ENCODE results near the gene KLLN.
"Not testable (repeated sequence)": the region's sequence is repeated elsewhere in the genome, so short reads cannot be mapped to it uniquely, and the experiment has no call there.

The KLLN gene

DNA sequence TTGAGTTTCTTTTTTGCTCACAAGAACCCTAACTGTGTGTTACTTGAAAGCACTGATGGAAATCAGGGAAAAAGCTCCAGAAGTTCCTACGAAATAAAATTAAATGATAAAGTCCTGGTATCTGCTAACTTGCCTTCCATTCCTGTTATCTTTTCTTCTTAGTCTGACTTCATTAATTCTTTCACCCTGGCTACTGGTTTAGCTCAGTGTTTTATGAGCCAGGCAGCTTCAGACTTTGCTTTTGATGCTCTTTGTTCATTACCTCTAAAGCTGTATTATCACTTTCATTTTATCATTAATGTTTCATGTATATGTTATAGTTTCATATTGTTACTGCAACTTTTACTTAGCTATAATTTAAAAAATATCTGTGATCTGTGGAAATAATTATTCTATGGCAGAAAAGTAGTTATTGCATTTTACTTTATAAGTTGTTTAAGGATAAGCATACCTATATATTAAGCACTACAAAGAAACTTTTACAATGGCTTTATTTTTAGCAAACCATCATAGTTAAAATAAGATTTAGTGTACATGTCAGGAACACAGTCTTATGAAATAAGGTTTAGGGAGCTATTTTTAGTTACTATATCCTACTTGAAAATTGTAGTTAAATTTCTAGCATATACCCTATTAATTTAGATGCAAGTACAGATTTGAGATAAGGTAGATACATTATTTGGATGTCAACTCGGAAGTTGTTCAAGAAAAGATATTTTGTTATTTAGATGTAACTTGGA is 19.4 kb upstream of the KLLN start:
- Histone ChIP-seq H3K4me2 (ENCODE audit: low read length, poor library complexity, severe bottlenecking) (no peak overlapping the region), H4K91ac (ENCODE audit: low read length) (no peak overlapping the region), H3K18ac (ENCODE audit: low read depth in 1 of 2, low read length in 2 of 2) (no peak overlapping the region), H3K27ac (ENCODE audit: low read length, poor library complexity, severe bottlenecking) (no peak overlapping the region), H3K27me3 (ENCODE audit: control insufficient read depth in 1 of 2, insufficient read depth in 1 of 2, low read length in 2 of 2) (no peaks in the 10 kb centered on the region), H2AK5ac (ENCODE audit: low read length, severe bottlenecking) (no peak overlapping the region), H3K9me3 (ENCODE audit: control insufficient read depth, low read length) (peaks cover 9% of the 10 kb centered on the region), H3K4ac (ENCODE audit: low read depth in 1 of 2, low read length in 2 of 2) (no peak overlapping the region), H3K9ac (ENCODE audit: low read length) (no peak overlapping the region), H2BK15ac (ENCODE audit: low read depth, poor library complexity, severe bottlenecking) (no peak overlapping the region), H3K4me1 (ENCODE audit: control insufficient read depth, insufficient read depth, low read depth, low read length) (no peaks in the 10 kb centered on the region), H4K8ac (ENCODE audit: low read length) (no peak overlapping the region), H2BK12ac (ENCODE audit: low read length in 2 of 2) (no peak overlapping the region), H2BK5ac (ENCODE audit: low read depth, low read length, poor library complexity, severe bottlenecking) (no peak overlapping the region), H3K79me1 (replicated peaks; ENCODE audit: low read length, poor library complexity, severe bottlenecking) (peaks cover 6% of the 10 kb centered on the region), H3K23ac (ENCODE audit: low read length in 2 of 2) (no peak overlapping the region), H2AFZ (ENCODE audit: low read depth, low read length) (no peak overlapping the region), H3K4me3 (ENCODE audit: insufficient read depth in 1 of 2, low read depth in 1 of 2, low read length in 2 of 2) (no peak overlapping the region), H3K36me3 (ENCODE audit: control insufficient read depth in 1 of 2, insufficient read depth in 2 of 2, low read depth in 1 of 2, low read length in 2 of 2) (peaks cover 3 to 70% of the 10 kb centered on the region in 2 experiments), H3K14ac (ENCODE audit: low read length in 2 of 2) (no peak overlapping the region), H2BK120ac (ENCODE audit: low read depth, low read length) (no peak overlapping the region)
- WGBS, result 100% methylated on average over 1 of the region's 2 CpGs
- DNase-seq, result no peak

DNA sequence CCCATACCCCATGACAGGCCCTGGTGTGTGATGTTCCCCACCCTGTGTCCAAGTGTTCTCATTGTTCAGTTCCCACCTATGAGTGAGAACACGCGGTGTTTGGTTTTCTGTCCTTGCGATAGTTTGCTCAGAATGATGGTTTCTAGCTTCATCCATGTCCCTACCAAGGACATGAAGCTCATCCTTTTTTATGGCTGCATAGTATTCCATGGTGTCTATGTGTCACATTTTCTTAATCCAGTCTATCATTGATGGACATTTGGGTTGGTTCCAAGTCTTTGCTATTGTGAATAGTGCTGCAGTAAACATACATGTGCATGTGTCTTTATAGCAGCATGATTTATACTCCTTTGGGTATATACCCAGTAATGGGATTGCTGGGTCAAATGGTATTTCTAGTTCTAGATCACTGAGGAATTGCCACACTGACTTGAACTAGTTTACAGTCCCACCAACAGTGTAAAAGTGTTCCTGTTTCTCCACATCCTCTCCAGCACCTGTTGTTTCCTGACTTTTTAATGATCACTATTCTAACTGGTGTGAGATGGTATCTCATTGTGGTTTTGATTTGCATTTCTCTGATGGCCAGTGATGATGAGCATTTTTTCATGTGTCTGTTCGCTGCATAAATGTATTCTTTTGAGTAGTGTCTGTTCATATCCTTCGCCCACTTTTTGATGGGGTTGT is 18.2 kb upstream of the KLLN start:
- H3K27ac ChIP-seq (ENCODE audit: low read length, poor library complexity, severe bottlenecking); H3K18ac ChIP-seq (ENCODE audit: low read depth in 1 of 2, low read length in 2 of 2); H3K4me1 ChIP-seq (ENCODE audit: control insufficient read depth, insufficient read depth, low read depth, low read length); H4K8ac ChIP-seq (ENCODE audit: low read length); H2BK15ac ChIP-seq (ENCODE audit: low read depth, poor library complexity, severe bottlenecking); DNase-seq; H2AFZ ChIP-seq (ENCODE audit: low read depth, low read length); H3K23ac ChIP-seq (ENCODE audit: low read length in 2 of 2); H3K14ac ChIP-seq (ENCODE audit: low read length in 2 of 2); H3K27me3 ChIP-seq (ENCODE audit: control insufficient read depth in 1 of 2, insufficient read depth in 1 of 2, low read length in 2 of 2); H3K9ac ChIP-seq (ENCODE audit: low read length); H3K79me1 ChIP-seq (replicated peaks; ENCODE audit: low read length, poor library complexity, severe bottlenecking); H3K4me2 ChIP-seq (ENCODE audit: low read length, poor library complexity, severe bottlenecking); H2BK5ac ChIP-seq (ENCODE audit: low read depth, low read length, poor library complexity, severe bottlenecking); H4K91ac ChIP-seq (ENCODE audit: low read length); H2BK12ac ChIP-seq (ENCODE audit: low read length in 2 of 2); H3K4ac ChIP-seq (ENCODE audit: low read depth in 1 of 2, low read length in 2 of 2); H3K9me3 ChIP-seq (ENCODE audit: control insufficient read depth, low read length); H2BK120ac ChIP-seq (ENCODE audit: low read depth, low read length); H2AK5ac ChIP-seq (ENCODE audit: low read length, severe bottlenecking); H3K4me3 ChIP-seq (ENCODE audit: insufficient read depth in 1 of 2, low read depth in 1 of 2, low read length in 2 of 2): not testable (repeated sequence)
- 98% methylated on average over 5 of the region's 5 CpGs for WGBS
- peaks cover 0 to 64% of the 10 kb centered on the region in 2 experiments for H3K36me3 ChIP-seq (ENCODE audit: control insufficient read depth in 1 of 2, insufficient read depth in 2 of 2, low read depth in 1 of 2, low read length in 2 of 2)

DNA sequence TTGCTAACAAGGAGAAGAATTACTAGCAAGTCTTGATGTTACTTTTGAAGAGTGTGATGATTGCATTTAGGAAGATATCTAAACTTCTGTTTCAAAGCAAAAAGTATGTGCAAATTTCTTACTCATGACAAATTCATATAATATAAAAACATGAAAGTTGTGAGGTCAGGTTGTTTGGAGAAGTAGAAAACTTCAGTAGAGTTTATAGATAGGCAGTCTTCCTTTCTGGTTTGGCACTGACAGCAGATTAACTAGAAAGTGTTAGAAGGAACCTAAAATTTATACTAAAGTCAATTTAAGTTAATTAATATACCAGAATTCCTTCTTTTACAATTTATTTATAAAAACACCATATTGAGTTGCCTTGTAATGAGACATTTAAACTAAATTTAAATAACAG is 17.0 kb upstream of the KLLN start:
- Histone ChIP-seq H3K27me3 (ENCODE audit: control insufficient read depth in 1 of 2, insufficient read depth in 1 of 2, low read length in 2 of 2) (no peaks in the 10 kb centered on the region), H3K4me1 (ENCODE audit: control insufficient read depth, insufficient read depth, low read depth, low read length) (no peaks in the 10 kb centered on the region), H3K27ac (ENCODE audit: low read length, poor library complexity, severe bottlenecking) (no peak overlapping the region), H3K79me1 (replicated peaks; ENCODE audit: low read length, poor library complexity, severe bottlenecking) (no peaks in the 10 kb centered on the region), H2AK5ac (ENCODE audit: low read length, severe bottlenecking) (no peak overlapping the region), H3K18ac (ENCODE audit: low read depth in 1 of 2, low read length in 2 of 2) (no peak overlapping the region), H3K4me2 (ENCODE audit: low read length, poor library complexity, severe bottlenecking) (no peak overlapping the region), H3K14ac (ENCODE audit: low read length in 2 of 2) (no peak overlapping the region), H3K9ac (ENCODE audit: low read length) (no peak overlapping the region), H3K4ac (ENCODE audit: low read depth in 1 of 2, low read length in 2 of 2) (no peak overlapping the region), H2BK15ac (ENCODE audit: low read depth, poor library complexity, severe bottlenecking) (no peak overlapping the region), H3K4me3 (ENCODE audit: insufficient read depth in 1 of 2, low read depth in 1 of 2, low read length in 2 of 2) (no peak overlapping the region), H2BK5ac (ENCODE audit: low read depth, low read length, poor library complexity, severe bottlenecking) (no peak overlapping the region), H2BK120ac (ENCODE audit: low read depth, low read length) (no peak overlapping the region), H3K36me3 (ENCODE audit: control insufficient read depth in 1 of 2, insufficient read depth in 2 of 2, low read depth in 1 of 2, low read length in 2 of 2) (peaks cover 0 to 54% of the 10 kb centered on the region in 2 experiments), H4K8ac (ENCODE audit: low read length) (no peak overlapping the region), H3K23ac (ENCODE audit: low read length in 2 of 2) (no peak overlapping the region), H3K9me3 (ENCODE audit: control insufficient read depth, low read length) (no peaks in the 10 kb centered on the region), H4K91ac (ENCODE audit: low read length) (no peak overlapping the region), H2BK12ac (ENCODE audit: low read length in 2 of 2) (no peak overlapping the region), H2AFZ (ENCODE audit: low read depth, low read length) (no peak overlapping the region)
- DNase-seq, result no peak

DNA sequence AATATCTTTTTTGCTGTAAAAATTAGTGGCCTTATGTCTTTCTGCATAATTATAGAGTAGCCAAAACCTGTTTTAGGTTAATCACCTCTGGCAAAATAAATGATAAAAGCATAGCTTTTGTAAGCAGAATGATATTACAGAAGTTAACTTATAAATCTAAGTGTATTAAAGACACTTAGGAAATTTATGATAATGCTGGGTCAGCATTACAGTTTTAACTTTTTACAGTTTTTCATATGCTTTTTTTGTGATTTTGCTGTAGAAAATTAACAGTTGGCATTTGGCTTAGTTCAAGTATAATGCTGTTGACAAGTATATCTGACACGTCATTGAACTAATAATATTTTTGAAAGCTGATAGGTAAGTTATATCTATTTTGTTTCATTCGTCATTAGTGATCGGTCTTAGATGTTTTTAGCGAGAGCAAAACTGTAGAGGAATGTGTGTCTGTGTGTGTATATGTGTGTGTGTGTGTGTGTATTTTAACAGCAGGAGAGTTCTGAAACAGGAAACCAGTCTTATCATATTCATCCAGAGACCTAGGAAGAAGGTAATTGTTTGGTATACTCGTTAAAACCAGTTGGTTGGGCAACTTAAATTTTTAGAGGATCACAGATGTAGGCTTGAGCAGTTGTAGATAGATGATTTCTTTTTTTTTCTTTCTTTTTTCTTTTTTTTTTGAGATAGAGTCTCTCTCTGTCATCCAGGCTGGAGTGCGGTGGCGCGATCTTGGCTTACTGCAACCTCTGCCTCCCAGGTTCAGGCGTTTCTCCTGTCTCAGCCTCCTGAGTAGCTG is 15.5 kb upstream of the KLLN start:
- Histone ChIP-seq H3K27me3 (ENCODE audit: control insufficient read depth in 1 of 2, insufficient read depth in 1 of 2, low read length in 2 of 2) (no peaks in the 10 kb centered on the region), H3K14ac (ENCODE audit: low read length in 2 of 2) (no peak overlapping the region), H3K4ac (ENCODE audit: low read depth in 1 of 2, low read length in 2 of 2) (no peak overlapping the region), H2BK12ac (ENCODE audit: low read length in 2 of 2) (no peak overlapping the region), H2AFZ (ENCODE audit: low read depth, low read length) (no peak overlapping the region), H3K4me3 (ENCODE audit: insufficient read depth in 1 of 2, low read depth in 1 of 2, low read length in 2 of 2) (no peak overlapping the region), H3K36me3 (ENCODE audit: control insufficient read depth in 1 of 2, insufficient read depth in 2 of 2, low read depth in 1 of 2, low read length in 2 of 2) (peaks cover 0 to 45% of the 10 kb centered on the region in 2 experiments), H3K9ac (ENCODE audit: low read length) (no peak overlapping the region), H3K27ac (ENCODE audit: low read length, poor library complexity, severe bottlenecking) (no peak overlapping the region), H3K23ac (ENCODE audit: low read length in 2 of 2) (no peak overlapping the region), H2AK5ac (ENCODE audit: low read length, severe bottlenecking) (no peak overlapping the region), H3K4me2 (ENCODE audit: low read length, poor library complexity, severe bottlenecking) (no peak overlapping the region), H3K9me3 (ENCODE audit: control insufficient read depth, low read length) (no peaks in the 10 kb centered on the region), H2BK15ac (ENCODE audit: low read depth, poor library complexity, severe bottlenecking) (no peak overlapping the region), H4K91ac (ENCODE audit: low read length) (no peak overlapping the region), H2BK5ac (ENCODE audit: low read depth, low read length, poor library complexity, severe bottlenecking) (no peak overlapping the region), H4K8ac (ENCODE audit: low read length) (no peak overlapping the region), H2BK120ac (ENCODE audit: low read depth, low read length) (no peak overlapping the region), H3K4me1 (ENCODE audit: control insufficient read depth, insufficient read depth, low read depth, low read length) (no peaks in the 10 kb centered on the region), H3K79me1 (replicated peaks; ENCODE audit: low read length, poor library complexity, severe bottlenecking) (no peaks in the 10 kb centered on the region), H3K18ac (ENCODE audit: low read depth in 1 of 2, low read length in 2 of 2) (no peak overlapping the region)
- 97% methylated on average over 8 of the region's 9 CpGs for WGBS
- no peak for DNase-seq

All from mesenchymal stem cell (in vitro differentiated cells and primary cell).